K562 (cell line): ENCODE results near the gene CHSY3. TPM values are rescaled to one million over a fixed set of nuclear protein-coding genes. Genes with fewer than 3 reads are reported as not detected.

Experiments used
- ATAC-seq: fragments of 200-7000 bp; cut with Tn5 transposase; 3 replicates; pipeline ENCODE4 v1.9.1; 2020; ENCODE audit warnings: moderate library complexity
- BruUV-seq: library from RNA; stranded (reverse); fragments of 400-500 nt; replicated peaks from 2 replicates; lab custom pipeline; 2021; lab: Mats Ljungman, UMichigan
- CTCF ChIA-PET: fragments of 300-600 bp; formaldehyde crosslinking; extraction: SDS; loops from one replicate; lab custom pipeline; 2021; ENCODE audit warnings: low intra/inter-chr PET ratio; lab: Yijun Ruan, JAX
- POLR2A ChIA-PET: fragments of 300-600, 350-650 bp; sonication (Branson Sonifier 250); formaldehyde crosslinking; extraction: SDS; loops from one replicate; lab custom pipeline; 2021; ENCODE audit warnings: antibody characterized with exemption, inconsistent platforms; lab: Yijun Ruan, JAX
- DNase-seq, 4 experiments: peaks; one replicate each; pipeline versions ENCODE4 v3.0.0 to v3.0.0-alpha.2; 2011 to 2018; ENCODE audit warnings: low spot score in 3 of 4, mixed read lengths in 3 of 4; ENCODE audit errors: extremely low read depth in 1 of 4
- FAIRE-seq: peaks from 2 replicates; lab custom pipeline; 2011; peaks lifted over from hg19 to GRCh38; lab: Jason Lieb, UNC
- H2AFZ ChIP-seq: 2 replicates; pipeline ENCODE4 v1.6.0; 2011; ENCODE audit warnings: low read depth, low read length, control low read depth, inconsistent platforms
- H3K27ac ChIP-seq: fragments of 200-600 bp; 3 replicates; pipeline ENCODE4 v1.8.0; 2011; ENCODE audit warnings: low read depth, mild to moderate bottlenecking, control low read depth, inconsistent platforms, low read length, moderate library complexity, mixed read lengths; ENCODE audit errors: extremely low read depth
- H3K27me3 ChIP-seq, 2 experiments: fragments of 300-600 bp in 1 of 2; 2 replicates in 1 of 2; 3 replicates in 1 of 2; pipeline versions ENCODE4 v1.6.0 to v1.8.0; 2011; ENCODE audit warnings: inconsistent platforms in 2 of 2, low read length in 2 of 2, mild to moderate bottlenecking in 1 of 2, mixed read lengths in 1 of 2, moderate library complexity in 1 of 2; ENCODE audit not compliant: control insufficient read depth in 2 of 2, insufficient read depth in 2 of 2
- H3K36me3 ChIP-seq: fragments of 300-600 bp; 3 replicates; pipeline ENCODE4 v1.8.0; 2011; ENCODE audit warnings: mild to moderate bottlenecking, low read length, inconsistent platforms; ENCODE audit not compliant: control insufficient read depth, insufficient read depth
- H3K4me1 ChIP-seq, 2 experiments: fragments of 200-600 bp in 1 of 2; replicated peaks in 1 of 2; 2 replicates in 1 of 2; 3 replicates in 1 of 2; pipeline versions ENCODE4 v1.5.1 to v1.8.0; 2011; ENCODE audit warnings: inconsistent platforms in 2 of 2, low read length in 2 of 2, mild to moderate bottlenecking in 1 of 2, mixed read lengths in 1 of 2, moderate library complexity in 1 of 2; ENCODE audit not compliant: control insufficient read depth in 2 of 2, insufficient read depth in 2 of 2
- H3K4me2 ChIP-seq: 2 replicates; pipeline ENCODE4 v1.6.1; 2011; ENCODE audit warnings: low read length, control low read depth, inconsistent platforms, mixed read lengths; ENCODE audit not compliant: insufficient read depth
- H3K4me3 ChIP-seq: fragments of 200-600 bp; sonication (generic), shearing (Covaris generic); 2 replicates; pipeline ENCODE4 v1.5.1; 2016; ENCODE audit warnings: control low read depth, inconsistent platforms
- H3K79me2 ChIP-seq: fragments of 200-600 bp; 3 replicates; pipeline ENCODE4 v1.8.0; 2011; ENCODE audit warnings: low read length, inconsistent platforms; ENCODE audit not compliant: control insufficient read depth, insufficient read depth
- H3K9ac ChIP-seq, 2 experiments: 2 replicates each; pipeline versions ENCODE4 v1.6.0 to v1.6.1; 2011; ENCODE audit warnings: low read depth in 2 of 2, low read length in 2 of 2, control low read depth in 1 of 2, inconsistent platforms in 1 of 2, mild to moderate bottlenecking in 1 of 2, mixed read lengths in 1 of 2; ENCODE audit not compliant: insufficient read depth in 1 of 2
- H3K9me1 ChIP-seq: one replicate; pipeline ENCODE4 v1.6.0; 2011; ENCODE audit warnings: inconsistent platforms, mild to moderate bottlenecking, low read length, moderate library complexity; ENCODE audit not compliant: control insufficient read depth, insufficient read depth
- H3K9me3 ChIP-seq: replicated peaks from 2 replicates; pipeline ENCODE4 v1.5.1; 2011; ENCODE audit warnings: low read depth, low read length, inconsistent platforms; ENCODE audit not compliant: control insufficient read depth, insufficient read depth
- H4K20me1 ChIP-seq: replicated peaks from 2 replicates; pipeline ENCODE4 v1.6.1; 2011; ENCODE audit warnings: low read length, inconsistent platforms, mixed read lengths; ENCODE audit not compliant: control insufficient read depth, insufficient read depth
- CTCF ChIP-seq, 3 experiments: IDR thresholded peaks in 2 of 3; conservative IDR thresholded peaks in 1 of 3; 2 replicates each; pipeline ENCODE4 v1.5.1; 2011 to 2012; ENCODE audit warnings: low read length in 3 of 3, mild to moderate bottlenecking in 3 of 3, control low read depth in 2 of 3, improper control_type of control experiment in 1 of 3, inconsistent platforms in 1 of 3, low read depth in 1 of 3, mixed read lengths in 1 of 3, moderate library complexity in 1 of 3; ENCODE audit not compliant: insufficient read depth in 2 of 3
- CUX1 ChIP-seq: fragments of 200-800 bp; sonication (Bioruptor generic); IDR thresholded peaks from 2 replicates; pipeline ENCODE4 v1.6.1; 2016; ENCODE audit warnings: missing genetic modification characterization, missing compliant biosample characterization
- FOXJ3 ChIP-seq: sonication (generic); formaldehyde crosslinking; IDR thresholded peaks from 2 replicates; pipeline ENCODE4 v1.4.0; 2020; ENCODE audit warnings: mild to moderate bottlenecking, missing genetic modification reagents
- GTF3C2 ChIP-seq: IDR thresholded peaks from 3 replicates; pipeline ENCODE4 v1.6.1; 2011; ENCODE audit warnings: borderline replicate concordance, mild to moderate bottlenecking, moderate library complexity; ENCODE audit not compliant: insufficient read length; ENCODE audit errors: extremely low read depth
- NRF1 ChIP-seq, 2 experiments: fragments of 450-650 bp; IDR thresholded peaks in 1 of 2; conservative IDR thresholded peaks in 1 of 2; 2 replicates each; pipeline ENCODE4 v1.6.1; 2014; ENCODE audit warnings: mild to moderate bottlenecking in 2 of 2
- POLR2B ChIP-seq: fragments of 450-650 bp; IDR thresholded peaks from 2 replicates; pipeline ENCODE4 v1.6.1; 2018; ENCODE audit warnings: low read depth; ENCODE audit not compliant: partially characterized antibody
- ZFP36 ChIP-seq: fragments of 150-350 bp; IDR thresholded peaks from 2 replicates; pipeline ENCODE4 v1.6.1; 2018; ENCODE audit warnings: low read length, low read depth; ENCODE audit not compliant: partially characterized antibody
- ZNF146 ChIP-seq: IDR thresholded peaks from one replicate; pipeline ENCODE4 v1.6.1; 2018; ENCODE audit warnings: missing compliant biosample characterization; ENCODE audit not compliant: unreplicated experiment
- ZNF695 ChIP-seq: fragments of 450-650 bp; formaldehyde crosslinking; IDR thresholded peaks from 2 replicates; pipeline ENCODE4 v1.4.0; 2020; ENCODE audit warnings: mild to moderate bottlenecking, moderate library complexity
- WGBS: fragments of 100-300 bp; shearing (Covaris generic); methylation state at CpG from one replicate; pipeline ENCODE4 v1.1.6; 2016; ENCODE audit warnings: low coverage, mixed read lengths; ENCODE audit not compliant: insufficient coverage; ENCODE audit errors: missing lambda C conversion rate; 5-methylcytosine and 5-hydroxymethylcytosine counted together
- in situ Hi-C: fragments of 300-500 bp; cut with MboI; formaldehyde crosslinking; loops from 4 replicates; pipeline ENCODE4 v1.15.0; 2018; ENCODE audit warnings: inconsistent platforms, mixed read lengths
- intact Hi-C: fragments of 100-400 bp; cut with micrococcal nuclease; formaldehyde crosslinking; loops from 2 replicates; pipeline ENCODE4 v1.14.2; 2022
- polyA plus RNA-seq, 8 experiments: library from polyadenylated mRNA; depleted of rRNA in 4 of 8; stranded (reverse) in 5 of 8; unstranded in 3 of 8; fragments of >200 nt; fragmentation: Nextera tagmentation in 2 of 8; fragmentation: Illumina TruSeq in 1 of 8; extraction: Ambion mirVana in 2 of 8; extraction: Trizol in 1 of 8; gene quantifications; 2 replicates each; pipeline versions ENCODE4 v1.2.1 to v1.2.3, GENCODE V29; 2011 to 2014; ENCODE audit warnings: inconsistent platforms in 1 of 8, missing spikeins in 1 of 8
- total RNA-seq, 7 experiments: library from RNA; depleted of rRNA in 6 of 7; stranded (reverse); fragments of >200 nt in 6 of 7; fragmentation: Illumina TruSeq in 2 of 7; extraction: Trizol in 2 of 7; gene quantifications; 2 replicates each; pipeline versions ENCODE4 v1.2.1 to v1.2.3, GENCODE V29; 2011 to 2021; ENCODE audit warnings: low replicate concordance in 1 of 7
- TF ChIP-seq, protein P1 (sequence below): fragments of 450-650 bp; IDR thresholded peaks from 2 replicates; pipeline ENCODE4 v1.6.1; 2016; ENCODE audit warnings: borderline replicate concordance

CHSY3 gene
- total and polyA plus RNA-seq, 9 of the 15 experiments (the other 6 are each of a cell fraction or from before 2014, with no cell fraction given) = 0.04 TPM; not detected in 8

DNA sequence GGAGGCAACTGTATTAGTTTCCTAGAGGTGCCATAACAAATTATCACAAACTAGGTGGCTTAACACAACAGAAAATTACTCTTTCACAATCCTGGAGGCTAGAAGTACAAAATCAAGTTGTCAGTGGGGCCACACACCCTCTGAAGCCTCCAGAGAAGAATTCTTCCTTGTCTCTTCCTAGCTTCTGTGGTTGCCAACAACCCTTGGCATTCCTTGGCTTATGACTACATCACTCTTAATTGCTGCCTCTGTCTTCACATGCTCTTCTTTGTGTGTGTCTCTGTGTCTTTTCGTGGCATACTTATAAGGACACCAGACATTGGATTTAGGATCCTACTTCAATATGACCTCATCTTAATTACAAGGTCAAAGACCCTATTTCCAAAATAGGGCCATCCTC lies 327.5 kb downstream of the CHSY3 start:
- CTCF ChIA-PET = no interaction called here
- TF ChIP-seq NRF1 (conservative IDR thresholded peaks at IDR 0.05 in 1 of 2, IDR thresholded peaks at IDR 0.05 in 1 of 2) (no peak), CTCF (IDR thresholded peaks at IDR 0.05 in 2 of 3, conservative IDR thresholded peaks at IDR 0.05 in 1 of 3; ENCODE audit: insufficient read depth in 2 of 3, low read depth in 1 of 3, low read length in 3 of 3) (no peak), CUX1 (CRISPR knock-in tag) (no peak), ZFP36 (no peak), POLR2B (no peak), ZNF695 (no peak), FOXJ3 (CRISPR knock-in tag) (no peak), ZNF146 (no peak), GTF3C2 (no peak)
- TF ChIP-seq, protein P1, sequence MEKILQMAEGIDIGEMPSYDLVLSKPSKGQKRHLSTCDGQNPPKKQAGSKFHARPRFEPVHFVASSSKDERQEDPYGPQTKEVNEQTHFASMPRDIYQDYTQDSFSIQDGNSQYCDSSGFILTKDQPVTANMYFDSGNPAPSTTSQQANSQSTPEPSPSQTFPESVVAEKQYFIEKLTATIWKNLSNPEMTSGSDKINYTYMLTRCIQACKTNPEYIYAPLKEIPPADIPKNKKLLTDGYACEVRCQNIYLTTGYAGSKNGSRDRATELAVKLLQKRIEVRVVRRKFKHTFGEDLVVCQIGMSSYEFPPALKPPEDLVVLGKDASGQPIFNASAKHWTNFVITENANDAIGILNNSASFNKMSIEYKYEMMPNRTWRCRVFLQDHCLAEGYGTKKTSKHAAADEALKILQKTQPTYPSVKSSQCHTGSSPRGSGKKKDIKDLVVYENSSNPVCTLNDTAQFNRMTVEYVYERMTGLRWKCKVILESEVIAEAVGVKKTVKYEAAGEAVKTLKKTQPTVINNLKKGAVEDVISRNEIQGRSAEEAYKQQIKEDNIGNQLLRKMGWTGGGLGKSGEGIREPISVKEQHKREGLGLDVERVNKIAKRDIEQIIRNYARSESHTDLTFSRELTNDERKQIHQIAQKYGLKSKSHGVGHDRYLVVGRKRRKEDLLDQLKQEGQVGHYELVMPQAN = no peak

More for the DNA sequence above, 327.5 kb downstream of the CHSY3 start:
- 6% methylated on average over 1 of the region's 1 CpG for WGBS
- Histone ChIP-seq H3K4me2 (no peak overlapping the region), H3K27me3 (no peaks in the 10 kb centered on the region), H3K9me3 (no peaks in the 10 kb centered on the region), H3K4me3 (no peak overlapping the region), H3K79me2 (no peaks in the 10 kb centered on the region), H3K4me1 (no peaks in the 10 kb centered on the region), H3K9me1 (no peaks in the 10 kb centered on the region), H3K36me3 (no peaks in the 10 kb centered on the region), H4K20me1 (no peaks in the 10 kb centered on the region), H3K27ac (no peak overlapping the region), H3K9ac (no peak overlapping the region), H2AFZ (no peak overlapping the region)
- no peak for FAIRE-seq
- no peak for DNase-seq
- no peak for ATAC-seq
- no TSS peak for BruUV-seq
- intact Hi-C loops (no loop called here), in situ Hi-C loops (no loop called here)
- POLR2A ChIA-PET = no interaction called here
